GM12872 (cell line): ENCODE data around the gene VEGFB.

ENCODE experiments used
- CTCF ChIP-seq: IDR thresholded peaks from 3 replicates; pipeline ENCODE4 v1.5.1; 2011; ENCODE audit warnings: low read depth, mild to moderate bottlenecking, low read length, moderate library complexity; ENCODE audit not compliant: insufficient read depth

VEGFB gene

GRCh38 chr11:64218628-64219353 lies 15.6 kb upstream of the VEGFB start:
- no peak for TF ChIP-seq CTCF

GRCh38 chr11:64219354-64219684 lies 15.1 kb upstream of the VEGFB start:
- TF ChIP-seq CTCF = no peak

GRCh38 chr11:64219755-64220154 lies 14.6 kb upstream of the VEGFB start:
- TF ChIP-seq CTCF = no peak

- no peak for TF ChIP-seq CTCF
Measured at GRCh38 chr11:64220271-64220670, 14.1 kb upstream of the VEGFB start.

- no peak for TF ChIP-seq CTCF
Measured at GRCh38 chr11:64220798-64221197, 13.6 kb upstream of the VEGFB start.

- no peak for TF ChIP-seq CTCF
Measured at GRCh38 chr11:64222651-64223000, 11.8 kb upstream of the VEGFB start.

- no peak for TF ChIP-seq CTCF
Measured at GRCh38 chr11:64223001-64223651, 11.3 kb upstream of the VEGFB start.
